DND-41 (cell line): ENCODE measurements around the gene MNT.

Experiments used
- ATAC-seq: fragments of 200-7000 bp; cut with Tn5 transposase; 3 replicates; pipeline ENCODE4 v1.9.1; 2021; ENCODE audit warnings: low read depth; ENCODE audit not compliant: insufficient read depth
- DNase-seq: peaks from one replicate; pipeline ENCODE4 v3.0.0-alpha.2; 2020
- H2AFZ ChIP-seq: 2 replicates; pipeline ENCODE4 v1.6.0; 2012; ENCODE audit warnings: low read depth, low read length
- H3K27ac ChIP-seq: 2 replicates; pipeline ENCODE4 v1.5.1; 2012; ENCODE audit warnings: low read length, inconsistent platforms
- H3K27me3 ChIP-seq: fragments of 200-600 bp; sonication (generic); 2 replicates; pipeline ENCODE4 v1.6.0; 2012; ENCODE audit warnings: low read length, mild to moderate bottlenecking, inconsistent platforms; ENCODE audit not compliant: insufficient read depth, poor library complexity
- H3K36me3 ChIP-seq: 2 replicates; pipeline ENCODE4 v1.5.1; 2012; ENCODE audit warnings: low read length, inconsistent platforms; ENCODE audit not compliant: insufficient read depth
- H3K4me1 ChIP-seq: 2 replicates; pipeline ENCODE4 v1.5.1; 2012; ENCODE audit warnings: mild to moderate bottlenecking, low read length; ENCODE audit not compliant: insufficient read depth
- H3K4me2 ChIP-seq: 2 replicates; pipeline ENCODE4 v1.6.0; 2012; ENCODE audit warnings: mild to moderate bottlenecking, moderate library complexity, low read length, inconsistent platforms; ENCODE audit not compliant: insufficient read depth
- H3K4me3 ChIP-seq, 2 experiments: fragments of 200-600 bp in 1 of 2; shearing (Covaris generic) in 1 of 2; 2 replicates each; pipeline ENCODE4 v1.5.1; 2012 to 2016; ENCODE audit warnings: inconsistent platforms in 2 of 2, low read length in 2 of 2, mild to moderate bottlenecking in 2 of 2, low read depth in 1 of 2, moderate library complexity in 1 of 2
- H3K79me2 ChIP-seq: 2 replicates; pipeline ENCODE4 v1.6.0; 2012; ENCODE audit warnings: low read length, inconsistent platforms; ENCODE audit not compliant: insufficient read depth
- H3K9ac ChIP-seq: 2 replicates; pipeline ENCODE4 v1.6.0; 2012; ENCODE audit warnings: low read depth, mild to moderate bottlenecking, inconsistent platforms, low read length, moderate library complexity
- H3K9me3 ChIP-seq: 2 replicates; pipeline ENCODE4 v1.5.1; 2012; ENCODE audit warnings: low read length, moderate library complexity, mild to moderate bottlenecking, inconsistent platforms; ENCODE audit not compliant: insufficient read depth, severe bottlenecking
- H4K20me1 ChIP-seq: 2 replicates; pipeline ENCODE4 v1.6.0; 2012; ENCODE audit warnings: low read length; ENCODE audit not compliant: insufficient read depth
- CTCF ChIP-seq: IDR thresholded peaks from 2 replicates; pipeline ENCODE4 v1.5.1; 2012; ENCODE audit warnings: borderline replicate concordance, low read length, moderate library complexity, mild to moderate bottlenecking; ENCODE audit not compliant: poor library complexity, severe bottlenecking; ENCODE audit errors: extremely low read depth
- EZH2 ChIP-seq: IDR thresholded peaks from 3 replicates; pipeline ENCODE4 v1.6.1; 2012; ENCODE audit warnings: borderline replicate concordance, low read depth, mild to moderate bottlenecking, moderate library complexity, low read length, inconsistent platforms; ENCODE audit not compliant: severe bottlenecking

Gene MNT

DNA sequence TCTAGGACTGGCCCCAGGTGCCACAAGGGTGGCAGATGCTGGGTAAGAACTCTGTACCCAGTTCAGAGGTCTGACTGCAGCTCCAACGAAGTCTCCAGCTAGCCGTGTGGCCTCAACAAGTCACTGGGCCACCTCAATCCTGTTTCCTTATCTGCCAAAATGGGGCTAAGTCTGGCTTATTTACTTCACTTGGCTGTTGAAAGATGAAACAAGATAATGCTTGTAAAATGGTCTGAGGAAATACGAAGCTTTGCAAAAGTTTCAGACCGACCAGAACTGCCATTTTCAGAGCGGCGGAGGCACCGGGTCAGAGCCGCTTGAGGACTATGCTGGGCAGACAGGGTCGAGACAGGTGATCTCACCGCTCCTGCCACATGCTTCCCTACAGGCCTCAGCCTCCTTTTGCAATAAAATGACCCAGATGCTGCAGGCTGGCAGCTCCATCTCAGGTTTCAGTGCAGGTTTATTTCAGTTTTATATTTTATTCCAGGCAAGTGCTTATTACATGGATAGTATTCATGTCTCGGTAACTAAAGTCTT, 17.2 kb downstream of the MNT start:
- Histone ChIP-seq H3K4me1 (peaks cover 6% of the 10 kb centered on the region), H3K27me3 (no peaks in the 10 kb centered on the region), H3K4me2 (no peak overlapping the region), H2AFZ (no peak overlapping the region), H3K79me2 (0 out of 2 replicates have a peak, but pooled peaks cover 4% of the 10 kb centered on the region), H3K9ac (no peak overlapping the region), H4K20me1 (peaks cover 16% of the 10 kb centered on the region; the same call in 1 of the 2 replicates), H3K36me3 (peaks cover 53% of the 10 kb centered on the region), H3K9me3 (no peaks in the 10 kb centered on the region), H3K4me3 (no peak overlapping the region), H3K27ac (no peak overlapping the region)
- TF ChIP-seq EZH2 (no peak), CTCF (no peak)
- ATAC-seq = no peak
- DNase-seq = no peak

DNA sequence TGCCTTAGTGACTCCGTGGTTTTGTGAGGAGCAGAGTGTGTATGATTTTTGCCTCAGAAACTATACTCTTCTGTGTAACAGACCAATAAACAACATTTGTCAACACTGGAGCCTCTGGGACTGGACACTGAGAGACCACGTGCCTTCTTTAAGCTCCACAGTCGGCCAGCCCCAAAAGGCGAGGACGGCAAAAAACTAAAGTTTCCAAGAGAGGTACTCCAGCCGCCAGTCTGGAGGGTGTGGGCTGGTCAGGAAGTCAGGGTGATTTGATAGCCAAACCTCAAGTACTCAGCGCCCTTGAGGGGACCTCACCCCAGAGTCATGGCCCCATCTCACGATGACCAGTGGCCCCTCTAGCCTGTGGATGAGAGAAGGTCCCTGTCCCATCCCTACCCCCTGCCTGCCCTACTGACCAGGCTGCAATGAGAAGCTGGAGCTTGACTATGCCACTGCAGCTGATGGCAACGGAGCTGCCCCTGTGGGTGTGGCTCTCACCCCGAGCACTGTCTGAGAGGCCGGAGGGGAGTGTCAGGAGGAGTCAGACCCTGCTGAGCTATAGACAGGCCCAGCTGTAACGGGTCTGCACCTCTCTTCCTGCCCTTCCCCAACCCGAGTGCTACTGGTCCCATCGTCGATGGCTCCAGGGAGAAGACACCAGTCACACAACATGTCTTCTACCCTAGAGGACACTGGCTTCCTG, 19.8 kb downstream of the MNT start:
- H3K4me2 ChIP-seq = no peak overlapping the region
- no peak overlapping the region for H3K9ac ChIP-seq

GRCh38 chr17:2380226-2380922, 20.5 kb downstream of the MNT start:
- Histone ChIP-seq H4K20me1 (peaks cover 8% of the 10 kb centered on the region; the same call in 1 of the 2 replicates), H3K9ac (no peak overlapping the region), H2AFZ (no peak overlapping the region), H3K9me3 (no peaks in the 10 kb centered on the region), H3K36me3 (peaks cover 54% of the 10 kb centered on the region), H3K4me1 (peaks cover 6% of the 10 kb centered on the region), H3K4me3 (no peak overlapping the region), H3K27me3 (no peaks in the 10 kb centered on the region), H3K27ac (no peak overlapping the region), H3K4me2 (no peak overlapping the region), H3K79me2 (no peaks in the 10 kb centered on the region)
- TF ChIP-seq EZH2 (no peak), CTCF (no peak)
- DNase-seq (no peak), ATAC-seq (no peak)

More for the DNA sequence above, 19.8 kb downstream of the MNT start:
- Histone ChIP-seq H3K4me1 (peaks cover 6% of the 10 kb centered on the region), H3K79me2 (no peaks in the 10 kb centered on the region), H3K27me3 (no peaks in the 10 kb centered on the region), H4K20me1 (peaks cover 10% of the 10 kb centered on the region; the same call in 1 of the 2 replicates), H3K4me3 (no peak overlapping the region), H3K27ac (no peak overlapping the region), H2AFZ (no peak overlapping the region), H3K36me3 (peaks cover 53% of the 10 kb centered on the region), H3K9me3 (no peaks in the 10 kb centered on the region)
- no peak for ATAC-seq
- TF ChIP-seq EZH2 (no peak), CTCF (no peak)
- DNase-seq = no peak
